Measurements from ENCODE around the gene CXCR6.

- TF ChIP-seq CTCF (IDR thresholded peaks at IDR 0.05; ENCODE audit: borderline replicate concordance, extremely low read depth, low read length, poor library complexity, severe bottlenecking) (no peak), EZH2 (IDR thresholded peaks at IDR 0.05; ENCODE audit: borderline replicate concordance, low read depth, low read length, severe bottlenecking) (no peak)
These were observed 21.9 kb upstream of the CXCR6 start for GRCh38 chr3:45921158-45922038.

Data from DND-41 (cell line).